ENCODE measurements around the gene OPTC.

DNA sequence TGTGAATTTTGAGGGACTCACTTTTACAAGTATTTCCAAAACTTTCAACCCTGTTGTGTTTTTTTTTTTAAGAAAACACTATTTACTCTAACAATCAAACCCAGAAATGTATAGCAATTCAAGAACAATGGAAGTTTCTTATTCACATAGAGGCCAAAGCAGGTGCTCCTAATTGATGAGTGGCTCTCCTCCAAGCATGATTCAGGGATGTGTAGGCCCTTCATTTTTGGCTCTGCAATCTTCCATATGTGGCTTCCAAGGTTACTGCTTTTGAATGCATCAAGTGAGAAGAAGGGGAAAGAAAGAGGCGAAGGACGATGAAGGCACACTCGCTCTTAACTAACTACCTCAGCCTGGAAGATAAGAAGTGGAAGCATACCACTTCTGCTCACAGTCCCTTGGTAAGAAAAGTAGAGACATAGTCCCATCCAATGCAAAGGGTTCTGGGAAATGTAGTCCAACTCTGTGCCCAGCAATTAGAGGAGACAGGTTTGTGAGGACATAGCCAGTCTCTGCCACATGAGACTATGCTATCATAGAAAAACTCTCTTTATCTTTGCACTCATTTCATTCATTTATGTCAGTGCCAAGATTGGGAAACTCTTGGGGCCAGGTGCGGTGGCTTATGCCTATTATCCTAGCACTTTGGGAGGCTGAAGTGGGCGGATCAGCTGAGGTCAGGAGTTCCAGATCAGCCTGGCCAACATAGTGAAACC, 46.0 kb downstream of the OPTC start:
- TF ChIP-seq, protein P1, sequence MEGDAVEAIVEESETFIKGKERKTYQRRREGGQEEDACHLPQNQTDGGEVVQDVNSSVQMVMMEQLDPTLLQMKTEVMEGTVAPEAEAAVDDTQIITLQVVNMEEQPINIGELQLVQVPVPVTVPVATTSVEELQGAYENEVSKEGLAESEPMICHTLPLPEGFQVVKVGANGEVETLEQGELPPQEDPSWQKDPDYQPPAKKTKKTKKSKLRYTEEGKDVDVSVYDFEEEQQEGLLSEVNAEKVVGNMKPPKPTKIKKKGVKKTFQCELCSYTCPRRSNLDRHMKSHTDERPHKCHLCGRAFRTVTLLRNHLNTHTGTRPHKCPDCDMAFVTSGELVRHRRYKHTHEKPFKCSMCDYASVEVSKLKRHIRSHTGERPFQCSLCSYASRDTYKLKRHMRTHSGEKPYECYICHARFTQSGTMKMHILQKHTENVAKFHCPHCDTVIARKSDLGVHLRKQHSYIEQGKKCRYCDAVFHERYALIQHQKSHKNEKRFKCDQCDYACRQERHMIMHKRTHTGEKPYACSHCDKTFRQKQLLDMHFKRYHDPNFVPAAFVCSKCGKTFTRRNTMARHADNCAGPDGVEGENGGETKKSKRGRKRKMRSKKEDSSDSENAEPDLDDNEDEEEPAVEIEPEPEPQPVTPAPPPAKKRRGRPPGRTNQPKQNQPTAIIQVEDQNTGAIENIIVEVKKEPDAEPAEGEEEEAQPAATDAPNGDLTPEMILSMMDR (IDR thresholded peaks at IDR 0.05): no peak
- TF ChIP-seq POLR2A (IDR thresholded peaks at IDR 0.05): no peak
